ENCODE measurements around the gene SPOCK2. TPM values are rescaled to one million over a fixed set of nuclear protein-coding genes. Genes with fewer than 3 reads are reported as not detected.

The SPOCK2 gene
- total RNA-seq, 3 donors from 2014 or later = 3.1 to 12.3 (median 7.4) TPM

GRCh38 chr10:72030762-72031543, 57.4 kb downstream of the SPOCK2 start:
- no peaks in the 10 kb centered on the region for H3K36me3 ChIP-seq (ENCODE audit: low read depth)
- TF ChIP-seq CTCF (IDR thresholded peaks at IDR 0.05) = no peak
- ATAC-seq = peak; percentile 6
- H3K9me3 ChIP-seq = no peaks in the 10 kb centered on the region
- peaks cover 24% of the 10 kb centered on the region for H3K4me1 ChIP-seq (ENCODE audit: low read depth)
- intact Hi-C loops (cut with DNase I, micrococcal nuclease) = no loop called here
- no peak for DNase-seq
- H3K4me3 ChIP-seq = no peak overlapping the region

- TF ChIP-seq CTCF (IDR thresholded peaks at IDR 0.05) = no peak
- ATAC-seq (no peak), DNase-seq (no peak)
- Histone ChIP-seq H3K4me3 (no peak overlapping the region), H3K4me1 (ENCODE audit: low read depth) (peaks cover 28% of the 10 kb centered on the region), H3K36me3 (ENCODE audit: low read depth) (no peaks in the 10 kb centered on the region), H3K9me3 (no peaks in the 10 kb centered on the region)
- intact Hi-C loops (cut with DNase I, micrococcal nuclease) = no loop called here
Measured at GRCh38 chr10:72029414-72029813, 58.9 kb downstream of the SPOCK2 start.

- TF ChIP-seq CTCF (IDR thresholded peaks at IDR 0.05) = no peak
- intact Hi-C loops (cut with DNase I, micrococcal nuclease) = no loop called here
- Histone ChIP-seq H3K36me3 (ENCODE audit: low read depth) (no peaks in the 10 kb centered on the region), H3K9me3 (no peaks in the 10 kb centered on the region), H3K4me3 (no peak overlapping the region), H3K4me1 (ENCODE audit: low read depth) (peaks cover 28% of the 10 kb centered on the region)
- peak; percentile 85 for ATAC-seq
- DNase-seq = peak; percentile 57 to 76 (median 63)
Measured at GRCh38 chr10:72027498-72027897, 60.9 kb downstream of the SPOCK2 start.

GRCh38 chr10:72026278-72027111, 61.9 kb downstream of the SPOCK2 start:
- peak; percentile 69 to 78 (median 74) for DNase-seq
- Histone ChIP-seq H3K36me3 (ENCODE audit: low read depth) (no peaks in the 10 kb centered on the region), H3K4me1 (ENCODE audit: low read depth) (peaks cover 28% of the 10 kb centered on the region), H3K9me3 (no peaks in the 10 kb centered on the region), H3K4me3 (no peak overlapping the region)
- TF ChIP-seq CTCF (IDR thresholded peaks at IDR 0.05) = no peak
- ATAC-seq = peak; percentile 70
- intact Hi-C loops (cut with DNase I, micrococcal nuclease) = no loop called here

- Histone ChIP-seq H3K4me3 (no peak overlapping the region), H3K36me3 (ENCODE audit: low read depth) (no peaks in the 10 kb centered on the region), H3K4me1 (ENCODE audit: low read depth) (peaks cover 28% of the 10 kb centered on the region), H3K9me3 (no peaks in the 10 kb centered on the region)
- DNase-seq = peak in 1 of 3 donors; percentile 17
- intact Hi-C loops (cut with DNase I, micrococcal nuclease) = no loop called here
- TF ChIP-seq CTCF (IDR thresholded peaks at IDR 0.05) = no peak
- peak; percentile 24 for ATAC-seq
Measured at GRCh38 chr10:72025832-72026231, 62.5 kb downstream of the SPOCK2 start.
